Fibroblast of the aortic adventitia (primary cell): Measurements from ENCODE around the gene ITIH3. TPM values are rescaled to one million over a fixed set of nuclear protein-coding genes. Genes with fewer than 3 reads are reported as not detected.

ENCODE experiments used
- DNase-seq: peaks from one replicate; pipeline ENCODE4 v3.0.0-alpha.2; 2010; ENCODE audit warnings: low read depth
- H3K4me3 ChIP-seq: 2 replicates; pipeline ENCODE4 v1.5.1; 2011; ENCODE audit warnings: low read depth, mild to moderate bottlenecking, control low read depth, low read length, moderate library complexity
- CTCF ChIP-seq: IDR thresholded peaks from 2 replicates; pipeline ENCODE4 v1.5.1; 2011; ENCODE audit warnings: mild to moderate bottlenecking, low read length, control low read depth, inconsistent platforms; ENCODE audit not compliant: insufficient read depth
- total RNA-seq: library from RNA; depleted of rRNA; stranded (reverse); fragments of >200 nt; gene quantifications from 2 replicates; pipeline ENCODE4 v1.2.3, GENCODE V29; 2012; ENCODE audit warnings: low replicate concordance

The ITIH3 gene
- total RNA-seq, 1 donor, result under 0.01 TPM

GRCh38 chr3:52770496-52771333 lies 23.9 kb upstream of the ITIH3 start, which contains the start of gene NEK4:
TSS of gene NEK4 (minus strand) at chr3:52770940. CDS start at chr3:52770746, 194 bp downstream.
- DNase-seq, result peak; percentile 89
- H3K4me3 ChIP-seq, result peak within 1 kb of the TSS; percentile 92
- TF ChIP-seq CTCF, result no peak

GRCh38 chr3:52771334-52771681 lies 23.3 kb upstream of the ITIH3 start:
- peak overlapping the region; percentile 92 for H3K4me3 ChIP-seq
- no peak for TF ChIP-seq CTCF
- DNase-seq, result no peak

GRCh38 chr3:52771702-52772101 lies 22.9 kb upstream of the ITIH3 start:
- no peak overlapping the region for H3K4me3 ChIP-seq
- TF ChIP-seq CTCF, result no peak
- no peak for DNase-seq

- H3K4me3 ChIP-seq, result no peak overlapping the region
- no peak for DNase-seq
- TF ChIP-seq CTCF, result no peak
Measured at GRCh38 chr3:52773361-52774065, 21.1 kb upstream of the ITIH3 start.

GRCh38 chr3:52774066-52774713 lies 20.4 kb upstream of the ITIH3 start:
- H3K4me3 ChIP-seq, result no peak overlapping the region
- DNase-seq, result no peak
- no peak for TF ChIP-seq CTCF

- DNase-seq, result no peak
- no peak for TF ChIP-seq CTCF
- no peak overlapping the region for H3K4me3 ChIP-seq
Measured at GRCh38 chr3:52774901-52775864, 19.4 kb upstream of the ITIH3 start.
